Thyroid gland (tissue), 4 donors: ENCODE measurements around the gene USP5. TPM values are rescaled to one million over a fixed set of nuclear protein-coding genes. Genes with fewer than 3 reads are reported as not detected.

Experiments used
- DNase-seq, 2 donors: peaks; one replicate each; pipeline ENCODE4 v3.0.0-alpha.2; 2019
- H3K27ac ChIP-seq, 3 donors: fragments of 200-600 bp; sonication (generic); 1 replicate in 2 of 3; 2 replicates in 1 of 3; pipeline ENCODE4 v1.5.1; 2016 to 2019; ENCODE audit warnings: mild to moderate bottlenecking in 1 of 3, moderate library complexity in 1 of 3
- H3K27me3 ChIP-seq: fragments of 200-600 bp; sonication (generic); one replicate; pipeline ENCODE4 v1.5.1; 2019
- H3K36me3 ChIP-seq, 2 donors: fragments of 200-600 bp; sonication (generic); one replicate each; pipeline ENCODE4 v1.5.1; 2016 to 2019
- H3K4me1 ChIP-seq, 2 donors: fragments of 200-600 bp; sonication (generic); one replicate each; pipeline ENCODE4 v1.5.1; 2017 to 2019
- H3K4me3 ChIP-seq, 3 donors: fragments of 200-600 bp; sonication (generic); replicated peaks in 1 of 3; 1 replicate in 2 of 3; 2 replicates in 1 of 3; pipeline ENCODE4 v1.5.1; 2016; ENCODE audit warnings: mild to moderate bottlenecking in 1 of 3
- H3K9me3 ChIP-seq: fragments of 200-600 bp; sonication (generic); one replicate; pipeline ENCODE4 v1.5.1; 2017
- CTCF ChIP-seq, 6 experiments: fragments of 200-600 bp in 3 of 6; fragments of 450-650 bp in 3 of 6; sonication (generic) in 3 of 6; IDR thresholded peaks; one replicate each; pipeline ENCODE4 v1.5.1; 2016 to 2019; ENCODE audit warnings: antibody characterized with exemption in 6 of 6, mild to moderate bottlenecking in 2 of 6, inconsistent platforms in 1 of 6, moderate library complexity in 1 of 6
- POLR2A ChIP-seq, 2 donors: fragments of 450-650 bp; IDR thresholded peaks; one replicate each; pipeline ENCODE4 v1.6.1; 2017; ENCODE audit warnings: antibody characterized with exemption in 2 of 2, mild to moderate bottlenecking in 2 of 2, moderate library complexity in 1 of 2
- WGBS, 2 donors: methylation state at CpG; one replicate each; pipeline ENCODE4 v1.1.5; 2017; 5-methylcytosine and 5-hydroxymethylcytosine counted together
- intact Hi-C: fragments of 100-400 bp; cut with DNase I; formaldehyde crosslinking; loops from one replicate; pipeline ENCODE4 v1.15.1; 2023
- total RNA-seq, 4 donors: library from RNA; depleted of rRNA; stranded (reverse); fragments of >200 nt; gene quantifications; one replicate each; pipeline ENCODE4 v1.2.3, GENCODE V29; 2016

USP5 gene
- total RNA-seq, 4 donors from 2014 or later: 34.7 to 68.6 (median 58.9) TPM

- whole genome bisulfite sequencing, 2 donors: 93 to 95% methylated on average over 14 of the region's 14 CpGs
- intact Hi-C loops: no loop called here
- H3K27me3 ChIP-seq: no peaks in the 10 kb centered on the region
- TF ChIP-seq CTCF (IDR thresholded peaks at IDR 0.05) (no peak), POLR2A (IDR thresholded peaks at IDR 0.05) (no peak)
- H3K36me3 ChIP-seq: peaks cover 36 to 47% of the 10 kb centered on the region in 2 donors
- DNase-seq: no peak
- H3K4me1 ChIP-seq: peaks cover 10 to 12% of the 10 kb centered on the region in 2 donors
- no peaks in the 10 kb centered on the region for H3K9me3 ChIP-seq
- H3K27ac ChIP-seq: no peak overlapping the region
- no peak overlapping the region for H3K4me3 ChIP-seq
Observed at GRCh38 chr12:6855322-6855721, 3.4 kb downstream of the USP5 start.

DNA sequence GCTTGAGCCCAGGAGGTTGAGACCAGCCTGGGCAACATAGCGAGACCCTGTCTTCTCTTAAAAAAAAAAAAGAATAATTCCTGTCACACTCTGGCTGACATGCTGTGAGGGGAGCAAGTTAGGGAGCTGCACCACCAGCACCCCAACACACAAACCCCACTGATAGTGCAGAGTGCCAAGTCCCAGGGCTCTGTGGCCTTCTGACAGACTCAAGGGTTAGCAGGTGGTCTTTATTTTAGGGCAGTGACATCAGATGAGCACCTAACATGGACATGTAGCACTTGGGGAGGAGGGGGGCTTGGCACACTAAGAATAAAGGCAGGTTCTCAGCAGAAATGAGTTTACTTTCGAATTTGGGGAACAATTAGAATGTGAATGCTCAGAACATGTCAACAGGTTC, 6.8 kb downstream of the USP5 start:
- intact Hi-C loops: no loop called here
- H3K27ac ChIP-seq: no peak overlapping the region
- peaks cover 63 to 80% of the 10 kb centered on the region in 2 donors for H3K36me3 ChIP-seq
- no peak for DNase-seq
- H3K27me3 ChIP-seq: no peaks in the 10 kb centered on the region
- TF ChIP-seq POLR2A (IDR thresholded peaks at IDR 0.05) (no peak), CTCF (IDR thresholded peaks at IDR 0.05) (no peak)
- no peaks in the 10 kb centered on the region for H3K9me3 ChIP-seq
- WGBS, 2 donors: 100% methylated on average over 2 of the region's 2 CpGs
- no peak overlapping the region for H3K4me3 ChIP-seq
- no peaks in the 10 kb centered on the region for H3K4me1 ChIP-seq

- Histone ChIP-seq H3K9me3 (no peaks in the 10 kb centered on the region), H3K36me3 (peaks cover 72 to 90% of the 10 kb centered on the region in 2 donors), H3K27ac (no peak overlapping the region), H3K4me1 (no peaks in the 10 kb centered on the region), H3K27me3 (no peaks in the 10 kb centered on the region), H3K4me3 (no peak overlapping the region)
- 93 to 97% methylated on average over 9 of the region's 9 CpGs for WGBS, 2 donors
- intact Hi-C loops: no loop called here
- no peak for TF ChIP-seq CTCF (IDR thresholded peaks at IDR 0.05)
- no peak for TF ChIP-seq POLR2A (IDR thresholded peaks at IDR 0.05)
- DNase-seq: no peak
Observed at GRCh38 chr12:6860116-6860515, 8.2 kb downstream of the USP5 start.

DNA sequence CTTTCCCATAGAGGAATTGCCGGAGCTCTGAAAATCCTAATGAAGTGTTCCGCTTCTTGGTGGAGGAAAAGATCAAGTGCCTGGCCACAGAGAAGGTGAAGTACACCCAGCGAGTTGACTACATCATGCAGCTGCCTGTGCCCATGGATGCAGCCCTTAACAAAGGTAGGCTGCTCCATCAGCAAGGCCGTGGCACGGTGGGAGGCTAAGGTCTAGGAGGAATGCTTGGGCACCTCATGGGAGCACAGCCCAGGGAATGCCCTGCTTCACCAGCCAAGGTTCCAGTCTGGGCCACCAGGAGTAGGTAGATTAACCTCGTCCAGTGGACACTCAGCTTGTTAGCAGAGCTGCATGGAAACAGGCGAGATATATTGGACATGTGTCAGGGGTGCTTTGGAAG, 9.0 kb downstream of the USP5 start:
- Histone ChIP-seq H3K36me3 (peaks cover 70 to 86% of the 10 kb centered on the region in 2 donors), H3K27me3 (no peaks in the 10 kb centered on the region), H3K4me3 (no peak overlapping the region), H3K27ac (no peak overlapping the region), H3K4me1 (no peaks in the 10 kb centered on the region), H3K9me3 (no peaks in the 10 kb centered on the region)
- TF ChIP-seq CTCF (IDR thresholded peaks at IDR 0.05): no peak
- 92 to 97% methylated on average over 5 to 7 of the region's 7 CpGs for WGBS, 2 donors
- no peak for DNase-seq
- intact Hi-C loops: no loop called here

- WGBS, 2 donors: 97% methylated on average over 8 of the region's 9 CpGs
- TF ChIP-seq CTCF (IDR thresholded peaks at IDR 0.05) (no peak), POLR2A (IDR thresholded peaks at IDR 0.05) (no peak)
- H3K4me1 ChIP-seq: no peaks in the 10 kb centered on the region
- no peak overlapping the region for H3K27ac ChIP-seq
- no peak overlapping the region for H3K4me3 ChIP-seq
- DNase-seq: no peak
- intact Hi-C loops: no loop called here
- H3K27me3 ChIP-seq: no peaks in the 10 kb centered on the region
- H3K9me3 ChIP-seq: no peaks in the 10 kb centered on the region
- peaks cover 67 to 81% of the 10 kb centered on the region in 2 donors for H3K36me3 ChIP-seq
Observed at GRCh38 chr12:6861391-6861790, 9.4 kb downstream of the USP5 start.
